ENCODE measurements around the gene LTO1. TPM values are rescaled to one million over a fixed set of nuclear protein-coding genes. Genes with fewer than 3 reads are reported as not detected.

LTO1 gene
- total and polyA plus RNA-seq, 2 of the 13 experiments (the other 11 are each of a cell fraction or from before 2014, with no cell fraction given) = 11.8 to 15.0 TPM

DNA sequence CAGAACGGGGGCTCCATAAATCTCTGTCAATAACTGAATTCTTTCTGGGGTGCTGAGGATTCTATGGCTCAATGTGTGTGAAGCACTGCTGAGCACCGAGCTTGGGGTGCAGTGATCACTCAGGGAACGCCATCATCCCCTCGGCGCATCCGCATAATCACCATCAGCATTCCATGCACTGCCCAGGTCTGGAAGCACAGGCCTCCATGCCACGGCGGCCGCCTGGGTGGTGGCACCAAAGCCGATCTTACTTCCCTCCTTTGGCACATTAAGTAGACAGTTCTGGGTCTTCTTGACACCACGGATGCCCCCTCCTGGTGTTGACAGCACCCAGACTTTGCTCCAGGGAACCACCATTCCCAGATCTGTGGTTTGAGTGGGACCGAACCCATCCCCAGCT lies 15.6 kb downstream of the LTO1 start (continued):
- TF ChIP-seq ZNF101 (CRISPR knock-in tag; IDR thresholded peaks at IDR 0.05; ENCODE audit: borderline replicate concordance, low read depth) (no peak), PHF5A (CRISPR knock-in tag; IDR thresholded peaks at IDR 0.05; ENCODE audit: low read depth, unreplicated experiment) (no peak), CREB1 (IDR thresholded peaks at IDR 0.05) (no peak), CREB1 (CRISPR knock-in tag; IDR thresholded peaks at IDR 0.05) (no peak), ZNF569 (CRISPR knock-in tag; IDR thresholded peaks at IDR 0.05; ENCODE audit: borderline replicate concordance) (no peak), ZNF34 (CRISPR knock-in tag; IDR thresholded peaks at IDR 0.05; ENCODE audit: borderline replicate concordance) (no peak), ZC3H13 (CRISPR knock-in tag; IDR thresholded peaks at IDR 0.05) (no peak), IRX3 (CRISPR knock-in tag; IDR thresholded peaks at IDR 0.05; ENCODE audit: borderline replicate concordance, low read depth) (no peak)
- TF ChIP-seq, protein P1, sequence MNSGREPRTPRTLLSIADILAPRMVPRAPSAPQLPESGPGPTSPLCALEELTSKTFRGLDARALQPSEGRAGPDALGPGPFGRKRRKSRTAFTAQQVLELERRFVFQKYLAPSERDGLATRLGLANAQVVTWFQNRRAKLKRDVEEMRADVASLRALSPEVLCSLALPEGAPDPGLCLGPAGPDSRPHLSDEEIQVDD (CRISPR knock-in tag; IDR thresholded peaks at IDR 0.05; ENCODE audit: borderline replicate concordance) = no peak
- TF ChIP-seq, protein P2, sequence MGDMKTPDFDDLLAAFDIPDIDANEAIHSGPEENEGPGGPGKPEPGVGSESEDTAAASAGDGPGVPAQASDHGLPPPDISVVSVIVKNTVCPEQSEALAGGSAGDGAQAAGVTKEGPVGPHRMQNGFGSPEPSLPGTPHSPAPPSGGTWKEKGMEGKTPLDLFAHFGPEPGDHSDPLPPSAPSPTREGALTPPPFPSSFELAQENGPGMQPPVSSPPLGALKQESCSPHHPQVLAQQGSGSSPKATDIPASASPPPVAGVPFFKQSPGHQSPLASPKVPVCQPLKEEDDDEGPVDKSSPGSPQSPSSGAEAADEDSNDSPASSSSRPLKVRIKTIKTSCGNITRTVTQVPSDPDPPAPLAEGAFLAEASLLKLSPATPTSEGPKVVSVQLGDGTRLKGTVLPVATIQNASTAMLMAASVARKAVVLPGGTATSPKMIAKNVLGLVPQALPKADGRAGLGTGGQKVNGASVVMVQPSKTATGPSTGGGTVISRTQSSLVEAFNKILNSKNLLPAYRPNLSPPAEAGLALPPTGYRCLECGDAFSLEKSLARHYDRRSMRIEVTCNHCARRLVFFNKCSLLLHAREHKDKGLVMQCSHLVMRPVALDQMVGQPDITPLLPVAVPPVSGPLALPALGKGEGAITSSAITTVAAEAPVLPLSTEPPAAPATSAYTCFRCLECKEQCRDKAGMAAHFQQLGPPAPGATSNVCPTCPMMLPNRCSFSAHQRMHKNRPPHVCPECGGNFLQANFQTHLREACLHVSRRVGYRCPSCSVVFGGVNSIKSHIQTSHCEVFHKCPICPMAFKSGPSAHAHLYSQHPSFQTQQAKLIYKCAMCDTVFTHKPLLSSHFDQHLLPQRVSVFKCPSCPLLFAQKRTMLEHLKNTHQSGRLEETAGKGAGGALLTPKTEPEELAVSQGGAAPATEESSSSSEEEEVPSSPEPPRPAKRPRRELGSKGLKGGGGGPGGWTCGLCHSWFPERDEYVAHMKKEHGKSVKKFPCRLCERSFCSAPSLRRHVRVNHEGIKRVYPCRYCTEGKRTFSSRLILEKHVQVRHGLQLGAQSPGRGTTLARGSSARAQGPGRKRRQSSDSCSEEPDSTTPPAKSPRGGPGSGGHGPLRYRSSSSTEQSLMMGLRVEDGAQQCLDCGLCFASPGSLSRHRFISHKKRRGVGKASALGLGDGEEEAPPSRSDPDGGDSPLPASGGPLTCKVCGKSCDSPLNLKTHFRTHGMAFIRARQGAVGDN (CRISPR knock-in tag; IDR thresholded peaks at IDR 0.05) = no peak
- TF ChIP-seq, protein P3, sequence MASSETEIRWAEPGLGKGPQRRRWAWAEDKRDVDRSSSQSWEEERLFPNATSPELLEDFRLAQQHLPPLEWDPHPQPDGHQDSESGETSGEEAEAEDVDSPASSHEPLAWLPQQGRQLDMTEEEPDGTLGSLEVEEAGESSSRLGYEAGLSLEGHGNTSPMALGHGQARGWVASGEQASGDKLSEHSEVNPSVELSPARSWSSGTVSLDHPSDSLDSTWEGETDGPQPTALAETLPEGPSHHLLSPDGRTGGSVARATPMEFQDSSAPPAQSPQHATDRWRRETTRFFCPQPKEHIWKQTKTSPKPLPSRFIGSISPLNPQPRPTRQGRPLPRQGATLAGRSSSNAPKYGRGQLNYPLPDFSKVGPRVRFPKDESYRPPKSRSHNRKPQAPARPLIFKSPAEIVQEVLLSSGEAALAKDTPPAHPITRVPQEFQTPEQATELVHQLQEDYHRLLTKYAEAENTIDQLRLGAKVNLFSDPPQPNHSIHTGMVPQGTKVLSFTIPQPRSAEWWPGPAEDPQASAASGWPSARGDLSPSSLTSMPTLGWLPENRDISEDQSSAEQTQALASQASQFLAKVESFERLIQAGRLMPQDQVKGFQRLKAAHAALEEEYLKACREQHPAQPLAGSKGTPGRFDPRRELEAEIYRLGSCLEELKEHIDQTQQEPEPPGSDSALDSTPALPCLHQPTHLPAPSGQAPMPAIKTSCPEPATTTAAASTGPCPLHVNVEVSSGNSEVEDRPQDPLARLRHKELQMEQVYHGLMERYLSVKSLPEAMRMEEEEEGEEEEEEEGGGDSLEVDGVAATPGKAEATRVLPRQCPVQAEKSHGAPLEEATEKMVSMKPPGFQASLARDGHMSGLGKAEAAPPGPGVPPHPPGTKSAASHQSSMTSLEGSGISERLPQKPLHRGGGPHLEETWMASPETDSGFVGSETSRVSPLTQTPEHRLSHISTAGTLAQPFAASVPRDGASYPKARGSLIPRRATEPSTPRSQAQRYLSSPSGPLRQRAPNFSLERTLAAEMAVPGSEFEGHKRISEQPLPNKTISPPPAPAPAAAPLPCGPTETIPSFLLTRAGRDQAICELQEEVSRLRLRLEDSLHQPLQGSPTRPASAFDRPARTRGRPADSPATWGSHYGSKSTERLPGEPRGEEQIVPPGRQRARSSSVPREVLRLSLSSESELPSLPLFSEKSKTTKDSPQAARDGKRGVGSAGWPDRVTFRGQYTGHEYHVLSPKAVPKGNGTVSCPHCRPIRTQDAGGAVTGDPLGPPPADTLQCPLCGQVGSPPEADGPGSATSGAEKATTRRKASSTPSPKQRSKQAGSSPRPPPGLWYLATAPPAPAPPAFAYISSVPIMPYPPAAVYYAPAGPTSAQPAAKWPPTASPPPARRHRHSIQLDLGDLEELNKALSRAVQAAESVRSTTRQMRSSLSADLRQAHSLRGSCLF (CRISPR knock-in tag; IDR thresholded peaks at IDR 0.05; ENCODE audit: borderline replicate concordance) = no peak
- TF ChIP-seq, protein P4, sequence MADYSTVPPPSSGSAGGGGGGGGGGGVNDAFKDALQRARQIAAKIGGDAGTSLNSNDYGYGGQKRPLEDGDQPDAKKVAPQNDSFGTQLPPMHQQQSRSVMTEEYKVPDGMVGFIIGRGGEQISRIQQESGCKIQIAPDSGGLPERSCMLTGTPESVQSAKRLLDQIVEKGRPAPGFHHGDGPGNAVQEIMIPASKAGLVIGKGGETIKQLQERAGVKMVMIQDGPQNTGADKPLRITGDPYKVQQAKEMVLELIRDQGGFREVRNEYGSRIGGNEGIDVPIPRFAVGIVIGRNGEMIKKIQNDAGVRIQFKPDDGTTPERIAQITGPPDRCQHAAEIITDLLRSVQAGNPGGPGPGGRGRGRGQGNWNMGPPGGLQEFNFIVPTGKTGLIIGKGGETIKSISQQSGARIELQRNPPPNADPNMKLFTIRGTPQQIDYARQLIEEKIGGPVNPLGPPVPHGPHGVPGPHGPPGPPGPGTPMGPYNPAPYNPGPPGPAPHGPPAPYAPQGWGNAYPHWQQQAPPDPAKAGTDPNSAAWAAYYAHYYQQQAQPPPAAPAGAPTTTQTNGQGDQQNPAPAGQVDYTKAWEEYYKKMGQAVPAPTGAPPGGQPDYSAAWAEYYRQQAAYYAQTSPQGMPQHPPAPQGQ (CRISPR knock-in tag; IDR thresholded peaks at IDR 0.05; ENCODE audit: borderline replicate concordance) = no peak

All from HepG2 (cell line).